T1000 (cell line): Measurements from ENCODE around the gene ACSS1.

Experiments
- DNase-seq: peaks from one replicate; lab custom pipeline; 2025; ENCODE audit warnings: mixed read lengths; lab: John Stamatoyannopoulos, UW

ACSS1 gene

DNA sequence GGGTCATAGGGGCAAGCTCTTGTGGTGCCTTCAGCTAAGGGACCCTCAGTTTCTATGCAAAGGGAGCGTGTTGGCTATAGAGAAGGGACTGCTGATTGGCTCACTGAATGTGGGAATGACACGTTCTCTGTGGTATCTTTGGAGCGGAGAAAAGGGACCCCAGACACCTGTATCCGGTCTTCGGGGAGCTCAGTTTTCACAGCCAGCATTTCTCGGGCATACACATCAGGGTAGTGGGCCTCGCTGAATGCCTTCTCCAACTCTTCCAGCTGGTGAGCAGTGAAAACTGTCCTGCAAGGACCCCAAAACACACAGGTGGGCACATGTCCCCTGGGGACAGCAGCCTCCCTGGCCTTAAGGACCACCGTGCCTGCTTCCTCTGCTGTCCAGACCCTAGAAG is 20.7 kb upstream of the ACSS1 start:
- no peak for DNase-seq

DNA sequence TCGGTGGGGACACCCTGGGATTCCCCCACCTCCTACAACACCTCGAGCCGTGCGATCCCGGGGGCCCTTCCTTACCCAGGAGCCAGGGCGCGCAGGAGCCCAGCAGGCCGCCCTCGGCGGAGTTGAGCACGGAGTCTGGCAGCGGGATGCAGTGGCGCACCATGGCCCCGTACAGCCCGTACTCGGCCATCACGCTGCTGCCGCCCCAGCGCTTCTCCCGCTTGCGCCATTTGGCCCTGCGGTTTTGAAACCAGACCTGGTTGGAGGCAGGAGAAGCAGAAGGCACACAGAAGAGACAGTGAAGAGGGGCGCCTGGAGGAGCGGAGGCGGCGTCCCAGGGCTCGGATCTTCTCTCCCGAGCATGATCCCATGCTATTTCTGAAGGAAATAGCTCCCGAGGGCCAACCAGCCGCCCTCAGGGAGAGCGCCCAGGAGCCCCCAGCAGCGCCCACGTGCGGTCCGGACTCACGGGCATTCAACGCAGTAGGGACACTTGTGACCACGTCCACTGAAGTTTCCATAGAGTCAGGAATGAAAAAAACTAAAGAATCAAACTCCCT is 19.8 kb upstream of the ACSS1 start:
- no peak for DNase-seq

DNA sequence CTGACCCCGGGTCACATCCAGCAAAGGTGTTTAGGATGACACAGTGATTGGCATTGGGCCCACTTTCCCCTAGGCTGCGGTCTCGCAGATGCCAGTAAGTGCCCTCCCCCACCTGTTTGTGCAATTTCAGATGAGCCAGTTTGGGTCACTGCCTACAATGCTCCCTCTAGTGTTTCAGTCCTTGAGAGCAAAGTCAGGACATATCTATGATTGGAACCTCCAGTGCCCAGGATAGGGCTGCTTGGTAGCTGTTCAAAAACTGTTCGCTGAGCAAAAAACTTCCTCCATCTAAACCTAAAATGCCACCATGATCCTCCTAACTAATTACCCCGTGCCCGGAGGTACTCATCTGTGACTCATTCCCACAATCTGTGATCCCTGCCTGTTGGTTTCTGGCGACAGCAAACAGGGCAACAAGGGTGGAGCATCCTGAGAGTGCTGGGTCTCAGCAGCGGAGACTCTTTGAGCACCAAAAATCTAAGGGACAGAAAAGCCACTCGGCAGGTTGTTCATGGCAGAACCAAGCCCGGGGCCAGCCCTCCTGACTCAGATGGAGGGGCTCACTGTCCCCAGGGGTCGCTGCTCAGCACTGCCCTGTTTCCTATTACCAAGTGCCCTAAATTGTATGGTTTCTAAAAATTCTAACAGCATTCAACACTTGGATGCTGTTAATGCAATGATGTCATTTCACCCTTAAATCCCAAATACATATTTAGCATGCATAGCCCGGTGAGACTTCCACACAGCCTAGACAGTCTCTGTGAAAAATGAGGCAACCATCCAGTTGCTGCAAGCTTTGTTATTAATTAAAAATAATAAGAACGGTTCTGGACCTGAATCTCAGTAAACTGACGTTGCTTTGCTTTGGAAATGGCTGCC is 19.0 kb upstream of the ACSS1 start:
- no peak for DNase-seq

DNA sequence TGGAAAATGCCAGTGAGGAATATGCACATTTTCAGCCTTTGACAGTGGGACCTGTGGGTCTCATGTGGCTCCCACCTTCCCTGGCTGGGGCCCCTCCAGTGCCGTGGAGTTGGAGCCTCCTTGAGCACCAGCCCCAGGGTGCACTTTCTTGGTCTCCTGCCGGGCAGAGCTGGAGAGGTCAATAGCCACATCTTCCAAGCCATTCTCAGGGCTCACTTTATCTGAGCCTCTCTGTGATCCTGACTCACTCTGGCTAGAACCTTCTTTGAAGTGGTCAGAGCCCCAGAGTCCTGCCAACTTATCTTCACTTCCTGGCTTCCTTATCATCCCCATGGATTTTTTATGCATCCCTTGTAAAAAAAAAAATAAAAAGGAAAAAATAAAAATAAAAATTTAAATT is 18.3 kb upstream of the ACSS1 start:
- no peak for DNase-seq

DNA sequence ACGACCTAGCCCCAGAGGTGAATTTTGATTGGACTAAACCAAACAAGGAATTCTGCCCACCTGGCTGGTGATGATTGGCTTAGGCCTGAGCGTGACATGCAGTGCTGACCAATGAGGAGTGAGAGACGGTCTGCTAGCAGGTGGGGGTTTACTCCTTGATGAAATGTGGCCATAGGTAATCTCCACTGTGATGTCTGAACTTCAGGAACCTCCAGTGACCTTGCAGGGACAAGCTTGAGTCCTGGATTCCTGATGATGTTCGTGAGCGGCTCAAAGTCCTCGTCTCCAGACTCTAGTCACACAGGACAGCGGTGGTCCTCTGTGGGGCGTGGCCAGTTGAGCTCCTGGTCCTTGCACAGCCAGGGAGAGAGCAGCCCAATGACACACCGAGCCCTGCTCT is 15.6 kb upstream of the ACSS1 start:
- DNase-seq: no peak

DNA sequence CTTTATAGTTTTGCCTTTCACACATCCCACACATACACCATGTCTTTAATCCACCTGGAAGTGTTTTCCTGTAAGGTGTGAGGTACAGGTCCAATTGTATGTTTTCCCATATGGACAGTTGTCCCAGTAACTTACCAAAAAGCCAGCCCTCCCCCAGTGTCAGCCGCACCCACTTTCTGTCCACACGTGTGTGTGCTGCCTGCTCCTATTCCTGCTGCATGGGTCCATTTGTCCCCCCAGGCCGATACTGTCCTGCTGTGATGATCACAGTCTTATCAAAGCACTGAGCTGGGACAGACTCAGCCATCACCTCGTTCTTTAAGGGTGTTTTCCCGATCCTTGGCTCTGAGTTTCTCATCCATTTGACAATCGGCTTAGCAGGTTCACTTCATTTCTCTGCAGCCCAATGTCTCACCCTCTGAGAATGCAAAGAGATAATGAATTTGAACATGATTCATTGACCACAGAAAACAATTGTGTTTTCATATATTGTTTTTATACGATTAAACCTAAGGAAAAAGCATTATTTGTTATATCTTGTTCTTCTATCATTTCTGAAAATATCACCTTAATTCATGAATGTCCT is 14.4 kb upstream of the ACSS1 start:
- no peak for DNase-seq

DNA sequence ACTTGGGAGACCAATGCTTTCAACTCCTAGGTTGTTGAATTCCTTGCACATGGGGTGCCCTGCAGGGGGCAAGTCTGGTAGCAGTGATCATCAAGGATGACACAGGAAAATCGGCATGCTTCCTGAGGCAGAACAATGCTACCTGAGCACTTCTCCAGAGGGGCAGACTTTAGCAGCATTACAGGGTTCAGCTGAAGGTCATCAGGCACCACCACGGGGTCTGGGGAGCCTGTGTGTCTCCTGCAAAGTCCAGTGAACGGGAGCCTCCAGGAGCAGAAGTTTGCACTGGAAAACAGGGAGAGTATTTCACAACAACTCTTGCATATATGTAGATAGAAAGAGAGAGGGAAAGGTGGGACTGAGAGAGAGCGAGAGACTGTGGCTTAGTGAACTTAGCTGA is 13.8 kb upstream of the ACSS1 start:
- DNase-seq: no peak

DNA sequence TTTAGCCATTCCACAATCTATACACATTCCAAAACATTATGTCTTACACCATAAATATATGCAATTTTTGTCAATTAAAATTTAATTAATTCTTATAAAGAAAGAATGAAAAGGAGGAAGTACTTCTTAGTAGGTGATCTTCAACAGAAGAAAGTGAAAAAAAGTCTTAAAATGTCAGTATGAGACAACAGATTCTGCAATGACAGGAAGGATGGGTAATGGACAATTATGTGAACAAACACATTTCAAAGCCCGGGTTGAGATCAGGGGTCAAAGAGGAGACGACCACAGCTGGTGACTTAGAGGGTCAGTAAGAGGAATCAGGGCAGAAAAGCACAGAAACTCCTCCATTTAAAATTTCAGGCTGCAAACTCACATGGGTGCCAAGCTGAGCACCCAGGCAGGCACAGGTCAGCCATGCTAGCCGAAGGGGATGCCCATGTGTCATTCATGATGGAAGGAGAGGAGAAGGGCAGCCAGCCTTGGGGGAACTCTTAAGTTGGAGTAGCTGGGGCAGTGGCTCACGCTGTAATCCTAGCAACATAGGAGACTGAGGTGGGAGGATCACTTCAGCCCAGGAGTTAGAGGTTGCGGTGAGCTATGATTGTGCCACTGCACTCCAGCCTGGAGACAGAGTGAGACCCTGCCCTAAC is 13.0 kb upstream of the ACSS1 start:
- no peak for DNase-seq

DNA sequence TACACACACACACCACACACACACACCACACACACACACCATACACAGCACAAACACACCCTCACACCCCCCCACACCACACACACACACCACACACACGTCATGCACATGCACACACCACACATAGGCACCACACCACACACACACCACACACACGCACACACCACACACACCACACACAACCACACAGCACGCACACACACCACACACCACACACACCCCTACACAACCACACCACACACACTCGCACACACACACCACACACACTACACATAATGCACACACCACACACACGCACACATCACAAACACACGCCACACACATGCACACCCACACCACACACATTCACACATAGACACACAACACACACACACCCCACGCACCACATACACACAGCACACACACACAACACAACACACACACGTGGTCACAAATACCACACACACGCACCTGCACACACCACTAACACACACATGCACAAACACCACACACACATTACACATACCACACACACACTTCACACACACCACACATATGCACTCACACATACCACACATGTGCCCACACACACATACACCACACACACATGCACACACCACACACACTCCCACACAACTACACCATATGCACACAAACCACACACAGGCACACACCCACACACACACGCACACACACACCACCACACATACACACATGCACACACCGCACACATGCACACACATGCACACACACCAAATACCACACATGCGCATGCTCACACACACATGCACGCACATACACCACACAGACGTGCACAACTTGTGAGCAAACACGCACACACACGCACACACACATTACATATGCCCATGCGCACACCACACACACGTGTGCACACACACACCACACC is 9.4 kb upstream of the ACSS1 start:
- DNase-seq: no peak

DNA sequence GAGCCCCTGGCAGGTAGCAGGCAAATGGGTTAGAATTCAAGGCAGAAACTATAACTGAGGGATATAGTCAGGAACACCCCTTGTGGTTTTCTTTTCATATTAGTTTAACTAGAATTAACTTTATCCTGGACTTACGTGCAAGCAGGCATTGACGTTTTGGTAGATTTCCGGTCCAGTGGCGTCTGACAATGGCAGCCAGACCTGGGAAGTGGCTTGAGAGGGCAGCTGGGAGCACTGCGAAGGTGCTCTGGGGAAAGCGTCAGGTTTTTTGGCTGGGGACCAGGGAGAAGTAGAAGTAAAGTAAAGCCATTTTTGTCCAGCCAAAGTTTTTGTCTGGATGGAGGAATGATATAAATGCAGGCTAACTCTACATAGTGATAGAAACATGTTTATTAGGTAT is 8.4 kb upstream of the ACSS1 start:
- no peak for DNase-seq

DNA sequence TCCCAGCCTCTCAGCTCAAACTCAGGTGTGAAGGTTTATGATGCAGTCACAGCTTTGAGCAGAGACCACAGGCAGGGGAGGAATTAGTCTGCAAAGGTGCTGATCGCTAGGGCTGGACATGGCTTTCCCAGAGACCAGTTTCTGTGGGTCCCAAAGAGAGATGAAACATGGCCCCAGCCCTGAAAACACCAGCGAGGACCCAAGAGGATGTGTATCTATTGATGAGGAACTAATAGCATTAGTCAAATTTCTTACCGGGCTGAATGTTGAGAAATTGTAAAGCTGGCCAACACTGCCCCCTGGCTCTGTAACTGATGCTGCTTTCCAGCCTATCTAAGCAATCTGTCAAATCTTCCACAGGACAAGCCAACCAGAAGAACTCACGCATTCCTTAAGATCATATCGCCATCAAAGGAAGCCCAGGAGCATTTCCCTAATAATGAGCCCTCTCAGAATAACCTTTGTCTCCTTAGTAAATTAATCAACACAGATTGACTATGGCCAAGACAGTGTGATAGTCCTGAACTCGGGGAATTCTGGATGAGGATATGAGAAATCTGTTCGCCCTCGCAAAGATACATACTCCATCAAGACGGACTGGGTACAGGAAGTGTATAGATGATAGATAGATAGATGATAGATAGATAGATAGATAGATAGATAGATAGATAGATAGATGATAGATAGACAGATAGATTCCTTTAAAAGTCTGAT is 7.8 kb upstream of the ACSS1 start:
- peak; percentile 17 for DNase-seq

DNA sequence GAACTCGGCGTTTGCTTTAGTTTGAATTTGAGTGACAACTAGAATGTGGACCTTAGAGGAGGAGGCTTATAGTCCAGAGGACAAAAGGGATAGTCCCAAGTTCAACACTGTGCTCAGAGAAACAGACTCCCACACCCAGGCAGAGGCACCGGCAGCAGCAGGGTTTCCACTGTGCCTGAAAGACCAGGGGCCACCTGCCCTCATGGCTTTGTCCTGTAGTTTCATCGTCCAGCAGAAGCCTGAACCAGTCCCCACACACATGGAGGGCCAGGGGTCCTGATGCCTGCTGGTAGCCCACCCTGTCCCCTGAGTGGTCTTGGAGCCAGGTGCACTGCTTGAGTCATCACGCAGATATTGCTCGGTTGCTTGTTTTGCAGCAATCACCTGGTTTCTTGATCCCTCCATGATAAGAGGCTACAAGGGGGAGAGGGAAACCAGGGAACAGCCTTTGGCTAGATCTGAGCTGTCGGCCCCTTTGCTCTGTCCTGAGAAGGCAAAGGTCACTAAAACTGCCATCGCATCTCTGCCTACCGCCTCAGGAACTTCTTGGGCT is 7.2 kb upstream of the ACSS1 start:
- no peak for DNase-seq

DNA sequence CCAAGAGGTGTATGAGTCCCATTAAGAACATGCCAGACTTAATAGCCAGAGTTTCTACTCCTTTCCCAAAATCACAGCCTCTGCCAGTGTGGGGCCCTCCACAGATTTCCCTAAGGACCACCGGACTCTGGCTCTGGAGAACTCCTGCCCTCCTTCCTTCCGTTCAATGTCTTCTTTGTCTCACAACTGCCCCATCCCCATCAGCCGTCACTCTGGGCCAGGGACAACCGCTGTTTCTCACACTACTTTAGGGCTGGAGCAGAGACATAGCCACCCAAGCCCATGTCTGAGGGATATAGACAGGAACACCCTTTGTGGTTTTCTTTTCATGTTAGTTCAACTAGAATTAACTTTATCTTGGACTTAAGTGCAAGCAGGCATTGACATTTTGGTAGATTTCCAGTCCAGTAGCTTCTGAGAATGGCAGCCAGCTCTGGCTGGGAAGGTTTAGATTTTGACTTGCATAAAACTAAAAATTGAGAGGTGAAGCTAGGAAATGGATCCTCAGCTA is 6.7 kb upstream of the ACSS1 start:
- DNase-seq: no peak

DNA sequence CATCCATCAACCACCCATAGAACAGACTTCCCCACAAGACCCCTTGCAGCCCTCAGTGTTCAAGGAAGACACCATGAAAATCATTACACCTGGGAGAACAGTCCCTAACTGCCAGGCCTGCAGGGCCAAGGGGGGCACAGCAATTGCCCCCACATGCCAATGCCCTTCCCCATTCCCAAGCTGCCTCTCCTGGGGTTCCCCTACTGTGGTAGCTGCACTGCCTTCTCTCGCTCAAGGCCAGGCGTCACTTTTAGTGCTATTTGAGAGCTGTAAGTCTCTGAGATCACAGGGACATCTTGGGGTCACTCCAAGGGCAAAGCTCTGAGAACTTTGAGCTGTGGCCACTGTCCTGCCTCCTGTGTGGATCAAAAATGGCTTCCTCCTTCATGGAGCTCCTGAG is 6.0 kb upstream of the ACSS1 start:
- DNase-seq: no peak

DNA sequence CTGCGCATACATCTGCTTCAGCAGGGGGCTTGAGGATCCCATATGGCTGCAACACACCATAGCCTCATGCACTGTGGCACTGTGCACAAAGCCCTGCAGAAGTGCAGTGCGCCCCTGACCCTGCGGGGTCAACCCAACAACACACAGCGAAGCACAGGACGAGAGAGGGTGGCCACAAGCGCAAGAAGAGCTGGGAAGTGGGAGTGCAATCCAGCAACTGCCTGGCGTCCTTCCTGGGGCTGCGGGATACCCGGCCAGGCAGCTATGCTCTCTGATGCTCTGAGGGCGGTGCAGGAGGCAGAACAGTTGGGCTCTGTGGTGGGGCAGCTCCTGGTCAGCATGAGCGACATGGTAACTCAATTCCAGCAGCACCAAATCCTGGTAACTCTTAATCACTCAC is 5.6 kb upstream of the ACSS1 start:
- no peak for DNase-seq

DNA sequence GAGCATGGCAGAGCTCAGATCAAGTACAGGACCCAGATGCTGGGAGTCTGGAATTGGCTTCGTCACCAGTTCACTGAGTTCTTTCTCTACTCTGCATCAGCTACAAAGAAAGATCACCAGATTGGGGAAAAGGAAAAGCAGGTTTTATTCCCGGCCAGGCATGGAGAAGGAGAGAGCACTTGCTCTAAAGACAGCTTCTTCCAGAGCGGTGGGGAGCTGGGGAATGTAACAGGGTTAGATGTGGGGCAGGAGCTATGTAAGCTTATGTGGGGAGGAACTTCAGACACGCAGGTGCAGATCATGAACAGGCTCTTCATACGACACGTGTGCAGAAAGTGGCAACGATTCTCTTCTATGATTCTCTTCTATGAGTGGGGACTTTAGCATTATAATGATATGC is 4.9 kb upstream of the ACSS1 start:
- DNase-seq: no peak

DNA sequence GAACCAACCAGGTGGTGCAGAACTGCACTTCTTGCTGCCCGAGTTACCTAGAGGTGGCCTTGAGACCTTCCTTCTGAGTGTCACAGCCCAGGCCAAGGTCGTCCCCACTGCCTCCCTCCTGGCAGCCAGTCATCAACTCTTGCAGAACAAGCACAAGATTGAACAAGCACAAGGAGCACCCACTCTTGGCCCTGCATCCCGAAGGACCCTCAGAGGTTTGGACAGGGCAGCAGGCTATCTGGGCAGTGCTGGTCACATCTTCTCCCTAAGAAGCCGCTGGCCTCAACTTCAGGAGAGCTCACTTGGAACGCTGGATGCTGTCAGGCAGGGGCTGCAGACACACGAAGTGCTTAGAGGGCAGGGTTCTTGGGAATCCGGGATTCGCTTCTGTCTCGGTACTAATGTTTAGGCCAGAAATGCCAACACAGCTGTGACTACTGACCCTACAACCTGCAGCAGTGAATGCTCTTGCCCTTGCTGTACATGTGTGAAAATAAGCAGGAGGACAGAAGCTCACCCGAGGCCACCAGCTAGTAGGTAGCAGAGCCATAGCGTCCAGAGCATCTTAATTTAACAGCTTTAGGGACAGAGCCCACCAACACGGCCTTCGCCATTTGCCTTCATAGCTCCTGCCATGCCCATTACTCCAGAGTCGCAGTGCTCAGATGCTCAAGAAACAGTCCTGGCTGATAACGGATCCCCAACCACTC is 4.0 kb upstream of the ACSS1 start:
- DNase-seq: no peak

DNA sequence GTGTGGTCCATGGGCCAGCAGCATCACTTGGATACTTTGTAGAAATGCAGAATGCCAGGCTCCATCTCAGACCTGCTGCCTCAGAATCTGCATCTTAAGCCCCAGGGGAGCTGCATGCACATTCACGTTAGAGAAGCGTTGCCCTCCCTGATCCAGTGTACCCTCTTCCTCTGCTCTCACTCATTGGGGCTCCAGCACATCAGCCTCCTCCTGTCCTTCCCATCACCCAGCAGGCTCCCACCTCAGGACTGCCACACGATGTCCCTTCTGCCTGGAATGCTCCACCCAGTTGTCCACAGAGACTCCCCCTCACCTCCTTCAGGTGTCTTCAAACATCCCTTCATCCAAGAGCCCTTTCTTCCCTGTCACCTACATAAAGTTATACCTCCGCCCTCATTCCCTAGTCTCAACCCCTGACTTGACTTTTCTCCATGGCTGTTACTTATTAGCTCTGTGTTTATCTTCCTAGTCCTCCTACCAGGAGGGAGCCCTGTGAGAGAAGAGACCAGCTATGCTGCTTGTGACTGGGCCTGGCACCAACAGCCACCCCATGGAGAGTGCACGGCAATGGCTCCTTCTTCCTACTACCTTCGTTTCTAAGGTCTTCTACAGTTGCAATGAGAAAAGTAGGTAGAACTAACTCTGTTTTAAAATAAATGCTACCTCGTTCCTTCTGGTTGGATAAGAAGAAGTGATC is 3.3 kb upstream of the ACSS1 start:
- no peak for DNase-seq

DNA sequence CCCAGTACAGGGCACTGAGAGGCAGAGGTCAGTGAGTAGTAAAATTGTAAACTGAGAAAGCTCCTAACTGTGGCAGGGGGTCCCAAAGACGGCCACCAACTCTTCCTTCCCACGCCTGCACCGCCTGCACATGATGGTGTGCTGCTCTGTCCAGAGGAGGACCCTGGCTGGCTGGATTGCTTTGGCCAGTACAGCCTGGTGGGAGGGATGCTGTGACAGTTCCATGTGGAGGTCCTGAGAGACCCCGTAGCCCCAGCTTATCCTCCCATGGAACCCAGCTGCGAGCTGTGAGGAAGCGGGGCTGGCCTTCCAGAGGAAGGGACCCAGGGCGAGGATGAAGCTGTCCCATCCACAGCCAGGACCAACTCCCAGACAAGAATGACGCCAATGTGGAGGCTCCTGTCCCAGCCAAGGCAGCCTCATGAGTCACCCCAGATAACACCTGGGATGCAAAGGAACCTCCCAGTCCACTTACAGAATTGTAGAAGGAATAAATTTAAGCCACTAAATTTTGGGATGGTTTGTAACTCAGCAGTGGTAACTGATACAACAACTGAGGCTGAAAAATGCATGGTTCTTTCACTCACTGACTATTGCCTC is 2.0 kb upstream of the ACSS1 start:
- DNase-seq: no peak
